Esophagus squamous epithelium (tissue), 4 donors: Measurements from ENCODE around the gene OPTC.

Experiments
- POLR2A ChIP-seq, 4 donors: fragments of 450-650 bp; IDR thresholded peaks; one replicate each; pipeline ENCODE4 v1.6.1; 2017; ENCODE audit warnings: antibody characterized with exemption in 4 of 4, mild to moderate bottlenecking in 4 of 4, moderate library complexity in 3 of 4
- TF ChIP-seq, protein P1 (sequence below), 6 experiments: fragments of 450-650 bp in 4 of 6; fragments of 200-600 bp in 2 of 6; sonication (generic) in 2 of 6; IDR thresholded peaks; one replicate each; pipeline ENCODE4 v1.5.1; 2016 to 2019; ENCODE audit warnings: antibody characterized with exemption in 6 of 6, mild to moderate bottlenecking in 4 of 6, moderate library complexity in 4 of 6

DNA sequence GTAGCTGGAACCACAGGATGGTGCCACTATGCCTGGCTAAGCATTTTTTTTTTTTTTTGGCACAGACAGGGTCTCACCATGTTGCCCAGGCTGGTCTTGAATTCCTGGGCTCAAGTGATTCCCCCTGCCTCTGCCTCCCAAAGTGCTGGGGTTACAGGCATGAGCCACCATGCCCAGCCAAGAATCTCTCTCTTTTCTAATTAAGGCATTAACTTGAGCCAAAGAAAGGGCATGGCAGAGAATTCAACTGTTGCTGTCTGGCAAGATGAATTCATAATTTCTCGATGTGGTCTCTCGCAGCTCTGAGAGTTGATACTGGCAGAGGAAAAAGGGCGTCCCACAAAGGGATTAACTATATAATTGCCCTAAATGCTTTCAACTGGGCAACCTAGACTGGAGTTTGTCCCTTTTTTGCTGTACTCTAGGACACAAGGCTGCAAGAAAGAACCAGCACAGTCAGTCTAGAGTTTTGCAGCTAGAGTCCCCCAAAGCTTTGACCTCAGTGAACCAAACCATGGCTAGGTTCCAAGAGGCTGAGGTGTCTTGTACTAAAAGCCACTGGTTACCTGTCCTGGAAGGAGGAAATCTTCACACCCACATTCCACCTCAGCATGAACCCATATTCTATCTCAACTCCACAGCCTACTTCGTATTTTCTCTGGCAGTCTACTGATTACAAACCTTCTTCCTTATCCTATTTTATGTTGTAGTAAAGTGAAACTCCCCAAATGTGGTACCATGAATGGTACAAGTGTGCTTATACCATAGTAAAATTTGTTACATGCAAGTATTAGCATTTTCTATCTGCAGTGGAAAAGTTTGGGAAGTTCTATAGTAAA, 51.2 kb downstream of the OPTC start:
- TF ChIP-seq, protein P1, sequence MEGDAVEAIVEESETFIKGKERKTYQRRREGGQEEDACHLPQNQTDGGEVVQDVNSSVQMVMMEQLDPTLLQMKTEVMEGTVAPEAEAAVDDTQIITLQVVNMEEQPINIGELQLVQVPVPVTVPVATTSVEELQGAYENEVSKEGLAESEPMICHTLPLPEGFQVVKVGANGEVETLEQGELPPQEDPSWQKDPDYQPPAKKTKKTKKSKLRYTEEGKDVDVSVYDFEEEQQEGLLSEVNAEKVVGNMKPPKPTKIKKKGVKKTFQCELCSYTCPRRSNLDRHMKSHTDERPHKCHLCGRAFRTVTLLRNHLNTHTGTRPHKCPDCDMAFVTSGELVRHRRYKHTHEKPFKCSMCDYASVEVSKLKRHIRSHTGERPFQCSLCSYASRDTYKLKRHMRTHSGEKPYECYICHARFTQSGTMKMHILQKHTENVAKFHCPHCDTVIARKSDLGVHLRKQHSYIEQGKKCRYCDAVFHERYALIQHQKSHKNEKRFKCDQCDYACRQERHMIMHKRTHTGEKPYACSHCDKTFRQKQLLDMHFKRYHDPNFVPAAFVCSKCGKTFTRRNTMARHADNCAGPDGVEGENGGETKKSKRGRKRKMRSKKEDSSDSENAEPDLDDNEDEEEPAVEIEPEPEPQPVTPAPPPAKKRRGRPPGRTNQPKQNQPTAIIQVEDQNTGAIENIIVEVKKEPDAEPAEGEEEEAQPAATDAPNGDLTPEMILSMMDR (IDR thresholded peaks at IDR 0.05), result no peak
- TF ChIP-seq POLR2A (IDR thresholded peaks at IDR 0.05), result no peak
